ENCODE data around the gene INTS7. TPM values are rescaled to one million over a fixed set of nuclear protein-coding genes. Genes with fewer than 3 reads are reported as not detected.
"Not testable (repeated sequence)": the region's sequence is repeated elsewhere in the genome, so short reads cannot be mapped to it uniquely, and the experiment has no call there.

The INTS7 gene
- total RNA-seq, 1 donor from 2014 or later: 15.9 TPM

- Histone ChIP-seq H3K27me3 (no peaks in the 10 kb centered on the region), H3K9me3 (no peaks in the 10 kb centered on the region), H3K27ac (no peak overlapping the region), H3K4me1 (peaks cover 9% of the 10 kb centered on the region), H3K36me3 (no peaks in the 10 kb centered on the region), H3K4me3 (no peak overlapping the region)
- ATAC-seq (peak; percentile 69), DNase-seq (no peak)
- intact Hi-C loops (cut with DNase I): no loop called here
- no peak for TF ChIP-seq CTCF (IDR thresholded peaks at IDR 0.05)
Observed at GRCh38 chr1:211920141-211920572, 115.2 kb downstream of the INTS7 start.

GRCh38 chr1:211918843-211919414, 116.4 kb downstream of the INTS7 start:
- Histone ChIP-seq H3K4me1 (peaks cover 9% of the 10 kb centered on the region), H3K9me3 (no peaks in the 10 kb centered on the region), H3K27ac (no peak overlapping the region), H3K27me3 (peaks cover 5% of the 10 kb centered on the region), H3K36me3 (no peaks in the 10 kb centered on the region), H3K4me3 (no peak overlapping the region)
- no peak for ATAC-seq
- no peak for TF ChIP-seq CTCF (IDR thresholded peaks at IDR 0.05)
- intact Hi-C loops (cut with DNase I): no loop called here
- DNase-seq: no peak

GRCh38 chr1:211916458-211916857, 118.9 kb downstream of the INTS7 start:
- DNase-seq; H3K36me3 ChIP-seq; H3K27ac ChIP-seq; ATAC-seq; H3K27me3 ChIP-seq; H3K9me3 ChIP-seq; H3K4me3 ChIP-seq; intact Hi-C loops (cut with DNase I); H3K4me1 ChIP-seq: not testable (repeated sequence)

GRCh38 chr1:211915924-211916323, 119.4 kb downstream of the INTS7 start:
- no peaks in the 10 kb centered on the region for H3K36me3 ChIP-seq
- peaks cover 5% of the 10 kb centered on the region for H3K27me3 ChIP-seq
- H3K4me1 ChIP-seq: peaks cover 9% of the 10 kb centered on the region
- H3K9me3 ChIP-seq: no peaks in the 10 kb centered on the region
- TF ChIP-seq CTCF (IDR thresholded peaks at IDR 0.05): no peak
- H3K27ac ChIP-seq: no peak overlapping the region
- no peak for ATAC-seq
- intact Hi-C loops (cut with DNase I): no loop called here
- no peak for DNase-seq
- H3K4me3 ChIP-seq: no peak overlapping the region

GRCh38 chr1:211912844-211913432, 122.4 kb downstream of the INTS7 start:
- DNase-seq (no peak), ATAC-seq (no peak)
- Histone ChIP-seq H3K36me3 (no peaks in the 10 kb centered on the region), H3K4me1 (no peaks in the 10 kb centered on the region), H3K27ac (no peak overlapping the region), H3K4me3 (no peak overlapping the region), H3K9me3 (no peaks in the 10 kb centered on the region), H3K27me3 (peaks cover 5% of the 10 kb centered on the region)
- intact Hi-C loops (cut with DNase I): no loop called here
- no peak for TF ChIP-seq CTCF (IDR thresholded peaks at IDR 0.05)

- ATAC-seq: no peak
- intact Hi-C loops (cut with DNase I): no loop called here
- TF ChIP-seq CTCF (IDR thresholded peaks at IDR 0.05): no peak
- no peak for DNase-seq
- no peak overlapping the region for H3K4me3 ChIP-seq
- H3K27ac ChIP-seq: no peak overlapping the region
- H3K9me3 ChIP-seq: no peaks in the 10 kb centered on the region
- H3K27me3 ChIP-seq: peaks cover 5% of the 10 kb centered on the region
- H3K4me1 ChIP-seq: no peaks in the 10 kb centered on the region
- H3K36me3 ChIP-seq: no peaks in the 10 kb centered on the region
Observed at GRCh38 chr1:211912038-211912437, 123.3 kb downstream of the INTS7 start.

Measured in upper lobe of right lung (tissue), 1 donor.